ENCODE data around the gene ACP4. TPM values are rescaled to one million over a fixed set of nuclear protein-coding genes. Genes with fewer than 3 reads are reported as not detected.
"Not testable (repeated sequence)": the region's sequence is repeated elsewhere in the genome, so short reads cannot be mapped to it uniquely, and the experiment has no call there.

Gene ACP4
- total and polyA plus RNA-seq, 2 donors (not counting 1 experiment from before 2014, with no cell fraction given): not detected

DNA sequence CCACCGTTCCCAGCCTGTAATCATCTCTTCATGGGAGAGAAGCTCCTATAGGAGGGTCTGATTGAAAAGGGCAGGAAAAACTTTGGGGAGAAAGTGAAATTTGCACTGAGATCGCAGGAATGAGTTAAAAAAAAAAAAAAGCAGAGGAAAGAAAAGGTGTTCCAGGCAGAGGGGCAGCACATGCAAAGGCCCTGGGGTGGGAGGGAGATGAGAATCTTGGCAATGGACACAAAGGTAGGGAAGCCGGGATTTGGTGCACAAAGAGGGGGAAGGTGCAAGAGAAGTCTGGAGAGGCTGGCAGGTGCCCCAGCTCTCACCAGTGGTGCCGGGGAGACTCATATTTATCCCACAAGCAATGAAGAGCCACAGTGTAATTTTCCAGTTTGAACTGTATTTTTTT is 36.3 kb upstream of the ACP4 start:
- H3K9me3 Mint-ChIP-seq (ENCODE audit: insufficient read depth): no peaks in the 10 kb centered on the region
- TF ChIP-seq EZH2 (IDR thresholded peaks at IDR 0.05; ENCODE audit: borderline replicate concordance, insufficient read depth, low read depth, low read length, poor library complexity, severe bottlenecking): no peak
- TF ChIP-seq, protein P1, sequence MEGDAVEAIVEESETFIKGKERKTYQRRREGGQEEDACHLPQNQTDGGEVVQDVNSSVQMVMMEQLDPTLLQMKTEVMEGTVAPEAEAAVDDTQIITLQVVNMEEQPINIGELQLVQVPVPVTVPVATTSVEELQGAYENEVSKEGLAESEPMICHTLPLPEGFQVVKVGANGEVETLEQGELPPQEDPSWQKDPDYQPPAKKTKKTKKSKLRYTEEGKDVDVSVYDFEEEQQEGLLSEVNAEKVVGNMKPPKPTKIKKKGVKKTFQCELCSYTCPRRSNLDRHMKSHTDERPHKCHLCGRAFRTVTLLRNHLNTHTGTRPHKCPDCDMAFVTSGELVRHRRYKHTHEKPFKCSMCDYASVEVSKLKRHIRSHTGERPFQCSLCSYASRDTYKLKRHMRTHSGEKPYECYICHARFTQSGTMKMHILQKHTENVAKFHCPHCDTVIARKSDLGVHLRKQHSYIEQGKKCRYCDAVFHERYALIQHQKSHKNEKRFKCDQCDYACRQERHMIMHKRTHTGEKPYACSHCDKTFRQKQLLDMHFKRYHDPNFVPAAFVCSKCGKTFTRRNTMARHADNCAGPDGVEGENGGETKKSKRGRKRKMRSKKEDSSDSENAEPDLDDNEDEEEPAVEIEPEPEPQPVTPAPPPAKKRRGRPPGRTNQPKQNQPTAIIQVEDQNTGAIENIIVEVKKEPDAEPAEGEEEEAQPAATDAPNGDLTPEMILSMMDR (IDR thresholded peaks at IDR 0.05): no peak
- Histone ChIP-seq H3K4me2 (replicated peaks; ENCODE audit: low read depth, low read length, poor library complexity, severe bottlenecking) (no peak overlapping the region), H3K27me3 (replicated peaks in 1 of 4; ENCODE audit: control extremely low read depth in 1 of 4, control insufficient read depth in 3 of 4, insufficient read depth in 4 of 4, low read length in 3 of 4) (no peaks in the 10 kb centered on the region), H3K27ac (ENCODE audit: low read length in 2 of 2) (no peak overlapping the region), H3K79me2 (ENCODE audit: control insufficient read depth, insufficient read depth, low read length) (no peaks in the 10 kb centered on the region), H3K36me3 (replicated peaks in 1 of 2; ENCODE audit: control extremely low read depth in 1 of 2, control insufficient read depth in 1 of 2, extremely low read depth in 1 of 2, insufficient read depth in 2 of 2, low read length in 1 of 2) (no peaks in the 10 kb centered on the region), H3K9ac (ENCODE audit: low read length) (no peak overlapping the region), H3K4me1 (ENCODE audit: control insufficient read depth in 2 of 2, insufficient read depth in 2 of 2, low read length in 2 of 2) (no peaks in the 10 kb centered on the region), H2AFZ (ENCODE audit: insufficient read depth, low read depth, low read length, poor library complexity, severe bottlenecking) (no peak overlapping the region), H4K20me1 (ENCODE audit: control insufficient read depth, insufficient read depth, low read length, poor library complexity, severe bottlenecking) (no peaks in the 10 kb centered on the region), H3K9me3 (ENCODE audit: control extremely low read depth in 1 of 3, control insufficient read depth in 2 of 3, insufficient read depth in 1 of 3, low read length in 2 of 3) (no peaks in the 10 kb centered on the region), H3K4me3 (ENCODE audit: control extremely low read depth in 1 of 5, extremely low read depth in 1 of 5, insufficient read depth in 1 of 5, low read depth in 2 of 5, low read length in 4 of 5) (no peak overlapping the region)
- peaks cover 23% of the 10 kb centered on the region for H3K27me3 Mint-ChIP-seq
- H3K4me3 Mint-ChIP-seq: no peak overlapping the region
- 83% methylated on average over 1 of the region's 4 CpGs for WGBS (ENCODE audit: insufficient coverage)
- ChIA-PET POLR2A (no interaction called here), CTCF (no interaction called here)
- DNase-seq: no peak
- no peak overlapping the region for H3K27ac Mint-ChIP-seq
- intact Hi-C loops (cut with micrococcal nuclease): loop anchor here (10.0 kb wide), 1 partner anchor 109 kb away; the partner anchor contains the start of gene C19orf81
- no peak for ATAC-seq (ENCODE audit: low read depth)
- no peaks in the 10 kb centered on the region for H3K4me1 Mint-ChIP-seq

- H3K9ac ChIP-seq (ENCODE audit: low read length); H3K4me3 Mint-ChIP-seq; H3K9me3 Mint-ChIP-seq (ENCODE audit: insufficient read depth); CTCF ChIA-PET; H3K27me3 ChIP-seq (replicated peaks in 1 of 4; ENCODE audit: control extremely low read depth in 1 of 4, control insufficient read depth in 3 of 4, insufficient read depth in 4 of 4, low read length in 3 of 4); H3K4me2 ChIP-seq (replicated peaks; ENCODE audit: low read depth, low read length, poor library complexity, severe bottlenecking); H3K27ac ChIP-seq (ENCODE audit: low read length in 2 of 2); DNase-seq; POLR2A ChIA-PET; H3K9me3 ChIP-seq (ENCODE audit: control extremely low read depth in 1 of 3, control insufficient read depth in 2 of 3, insufficient read depth in 1 of 3, low read length in 2 of 3); H3K79me2 ChIP-seq (ENCODE audit: control insufficient read depth, insufficient read depth, low read length); H2AFZ ChIP-seq (ENCODE audit: insufficient read depth, low read depth, low read length, poor library complexity, severe bottlenecking); H3K27ac Mint-ChIP-seq; ATAC-seq (ENCODE audit: low read depth); H3K36me3 ChIP-seq (replicated peaks in 1 of 2; ENCODE audit: control extremely low read depth in 1 of 2, control insufficient read depth in 1 of 2, extremely low read depth in 1 of 2, insufficient read depth in 2 of 2, low read length in 1 of 2); H3K4me1 ChIP-seq (ENCODE audit: control insufficient read depth in 2 of 2, insufficient read depth in 2 of 2, low read length in 2 of 2); H3K4me3 ChIP-seq (ENCODE audit: control extremely low read depth in 1 of 5, extremely low read depth in 1 of 5, insufficient read depth in 1 of 5, low read depth in 2 of 5, low read length in 4 of 5); H3K4me1 Mint-ChIP-seq; H4K20me1 ChIP-seq (ENCODE audit: control insufficient read depth, insufficient read depth, low read length, poor library complexity, severe bottlenecking): not testable (repeated sequence)
- intact Hi-C loops (cut with micrococcal nuclease): loop anchor here (10.0 kb wide), 1 partner anchor 111 kb away; the partner anchor contains the start of gene C19orf81
- peaks cover 23% of the 10 kb centered on the region for H3K27me3 Mint-ChIP-seq
- 76% methylated on average over 7 of the region's 8 CpGs for WGBS (ENCODE audit: insufficient coverage)
Observed at GRCh38 chr19:50756244-50756643, 34.0 kb upstream of the ACP4 start.

- not testable (repeated sequence) for ATAC-seq (ENCODE audit: low read depth)
- intact Hi-C loops (cut with micrococcal nuclease): loop anchor here (10.0 kb wide), 1 partner anchor 113 kb away; the partner anchor contains the start of gene C19orf81
Observed at GRCh38 chr19:50757624-50758023, 32.6 kb upstream of the ACP4 start.

More at GRCh38 chr19:50757624-50758023, 32.6 kb upstream of the ACP4 start:
- H3K4me3 ChIP-seq (ENCODE audit: control extremely low read depth in 1 of 5, extremely low read depth in 1 of 5, insufficient read depth in 1 of 5, low read depth in 2 of 5, low read length in 4 of 5); H3K27ac Mint-ChIP-seq; H3K4me1 ChIP-seq (ENCODE audit: control insufficient read depth in 2 of 2, insufficient read depth in 2 of 2, low read length in 2 of 2); H3K4me3 Mint-ChIP-seq; H3K9me3 Mint-ChIP-seq (ENCODE audit: insufficient read depth); H3K9ac ChIP-seq (ENCODE audit: low read length); H3K79me2 ChIP-seq (ENCODE audit: control insufficient read depth, insufficient read depth, low read length); H3K27me3 ChIP-seq (replicated peaks in 1 of 4; ENCODE audit: control extremely low read depth in 1 of 4, control insufficient read depth in 3 of 4, insufficient read depth in 4 of 4, low read length in 3 of 4); H3K36me3 ChIP-seq (replicated peaks in 1 of 2; ENCODE audit: control extremely low read depth in 1 of 2, control insufficient read depth in 1 of 2, extremely low read depth in 1 of 2, insufficient read depth in 2 of 2, low read length in 1 of 2); H3K4me1 Mint-ChIP-seq; H3K9me3 ChIP-seq (ENCODE audit: control extremely low read depth in 1 of 3, control insufficient read depth in 2 of 3, insufficient read depth in 1 of 3, low read length in 2 of 3); H4K20me1 ChIP-seq (ENCODE audit: control insufficient read depth, insufficient read depth, low read length, poor library complexity, severe bottlenecking); POLR2A ChIA-PET; DNase-seq; H3K4me2 ChIP-seq (replicated peaks; ENCODE audit: low read depth, low read length, poor library complexity, severe bottlenecking); CTCF ChIA-PET; H3K27ac ChIP-seq (ENCODE audit: low read length in 2 of 2); H2AFZ ChIP-seq (ENCODE audit: insufficient read depth, low read depth, low read length, poor library complexity, severe bottlenecking): not testable (repeated sequence)
- WGBS (ENCODE audit: insufficient coverage): no CpG with 5 or more reads among the region's 3 CpGs
- H3K27me3 Mint-ChIP-seq: peaks cover 23% of the 10 kb centered on the region
